HepG2 (cell line): ENCODE data around the gene ZNF747. TPM values are rescaled to one million over a fixed set of nuclear protein-coding genes. Genes with fewer than 3 reads are reported as not detected.
A peak's percentile ranks its signal among the peaks of the same experiment; 100 is the strongest.

Source experiments
- AHR ChIP-seq: IDR thresholded peaks from 2 replicates; pipeline ENCODE4 v1.6.1; 2018; ENCODE audit warnings: missing genetic modification reagents, missing compliant biosample characterization
- CCAR2 ChIP-seq: fragments of 200-400 bp; formaldehyde crosslinking; optimal IDR thresholded peaks from 2 replicates; pipeline ENCODE3; 2018; ENCODE audit warnings: low read depth, mild to moderate bottlenecking, low read length, moderate library complexity
- CEBPG ChIP-seq: IDR thresholded peaks from 2 replicates; pipeline ENCODE4 v1.6.1; 2016
- IKZF1 ChIP-seq: fragments of 450-650 bp; IDR thresholded peaks from 2 replicates; pipeline ENCODE4 v1.7.1; 2016
- KLF6 ChIP-seq: IDR thresholded peaks from 2 replicates; pipeline ENCODE4 v1.8.0; 2016; ENCODE audit warnings: missing biosample characterization, missing genetic modification reagents
- MEF2D ChIP-seq: sonication (generic); formaldehyde crosslinking; IDR thresholded peaks from 2 replicates; pipeline ENCODE4 v1.5.1; 2020; ENCODE audit warnings: mild to moderate bottlenecking, missing genetic modification reagents
- MXD1 ChIP-seq: sonication (generic); formaldehyde crosslinking; IDR thresholded peaks from 2 replicates; pipeline ENCODE4 v1.4.0; 2020; ENCODE audit warnings: mild to moderate bottlenecking, missing genetic modification reagents
- NAIF1 ChIP-seq: sonication (generic); formaldehyde crosslinking; IDR thresholded peaks from 2 replicates; pipeline ENCODE4 v1.5.0; 2020; ENCODE audit warnings: mild to moderate bottlenecking, missing genetic modification reagents, borderline replicate concordance
- NFYB ChIP-seq: sonication (generic); formaldehyde crosslinking; IDR thresholded peaks from 2 replicates; pipeline ENCODE4 v1.4.0; 2020; ENCODE audit warnings: missing genetic modification reagents
- POLR2AphosphoS5 ChIP-seq: IDR thresholded peaks from 2 replicates; pipeline ENCODE4 v1.6.1; 2012; ENCODE audit warnings: low read depth, low read length
- SAFB2 ChIP-seq: sonication (generic); formaldehyde crosslinking; IDR thresholded peaks from 2 replicates; pipeline ENCODE4 v1.5.1; 2020; ENCODE audit warnings: missing genetic modification reagents, low read depth, mild to moderate bottlenecking, borderline replicate concordance
- SMARCC2 ChIP-seq: fragments of 450-650 bp; IDR thresholded peaks from 2 replicates; pipeline ENCODE4 v1.6.1; 2017; ENCODE audit warnings: antibody characterized with exemption, mild to moderate bottlenecking
- SSRP1 ChIP-seq: IDR thresholded peaks from 2 replicates; pipeline ENCODE4 v1.6.1; 2016; ENCODE audit warnings: control low read depth
- TARDBP ChIP-seq: sonication (generic); formaldehyde crosslinking; IDR thresholded peaks from 2 replicates; pipeline ENCODE4 v1.8.0; 2022; ENCODE audit warnings: mild to moderate bottlenecking, missing genetic modification reagents
- ZNF335 ChIP-seq: sonication (generic); formaldehyde crosslinking; IDR thresholded peaks from 2 replicates; pipeline ENCODE4 v1.4.0; 2020; ENCODE audit warnings: missing genetic modification reagents
- ZNF512B ChIP-seq: sonication (generic); formaldehyde crosslinking; IDR thresholded peaks from 2 replicates; pipeline ENCODE4 v1.5.1; 2020; ENCODE audit warnings: missing genetic modification reagents, mild to moderate bottlenecking, borderline replicate concordance
- ZNF564 ChIP-seq: sonication (generic); formaldehyde crosslinking; IDR thresholded peaks from 2 replicates; pipeline ENCODE4 v1.8.1; 2023; ENCODE audit warnings: mild to moderate bottlenecking, missing genetic modification reagents
- ZNF691 ChIP-seq: sonication (generic); formaldehyde crosslinking; IDR thresholded peaks from 2 replicates; pipeline ENCODE4 v1.4.0; 2020; ENCODE audit warnings: missing genetic modification reagents, low read depth, mild to moderate bottlenecking, borderline replicate concordance
- ZNF772 ChIP-seq: sonication (generic); formaldehyde crosslinking; IDR thresholded peaks from 2 replicates; pipeline ENCODE4 v1.5.0; 2020; ENCODE audit warnings: mild to moderate bottlenecking, missing genetic modification reagents
- polyA plus RNA-seq, 8 experiments: library from polyadenylated mRNA; depleted of rRNA in 3 of 8; stranded (reverse) in 7 of 8; unstranded in 1 of 8; fragments of >200 nt; fragmentation: Illumina TruSeq in 4 of 8; extraction: Trizol in 4 of 8; gene quantifications; 2 replicates each; pipeline versions ENCODE4 v1.2.1 to v1.2.3, GENCODE V29; 2011 to 2016; ENCODE audit warnings: low read depth in 4 of 8, missing spikeins in 1 of 8, mixed read lengths in 1 of 8; ENCODE audit not compliant: insufficient read depth in 1 of 8
- total RNA-seq, 5 experiments: library from RNA; depleted of rRNA; stranded (reverse); fragments of >200 nt; fragmentation: Illumina TruSeq; extraction: Trizol; gene quantifications; 2 replicates each; pipeline ENCODE4 v1.2.3, GENCODE V29; 2016; ENCODE audit warnings: low read depth in 1 of 5
- TF ChIP-seq, protein P1 (sequence below): sonication (generic); formaldehyde crosslinking; IDR thresholded peaks from 2 replicates; pipeline ENCODE4 v1.4.0; 2020; ENCODE audit warnings: mild to moderate bottlenecking, missing genetic modification reagents
- TF ChIP-seq, protein P2 (sequence below): sonication (generic); formaldehyde crosslinking; IDR thresholded peaks from 2 replicates; pipeline ENCODE4 v1.5.0; 2020; ENCODE audit warnings: missing genetic modification reagents
- TF ChIP-seq, protein P3 (sequence below): sonication (generic); IDR thresholded peaks from 2 replicates; pipeline ENCODE4 v1.6.1; 2016; ENCODE audit warnings: low read depth, borderline replicate concordance
- TF ChIP-seq, protein P4 (sequence below): sonication (generic); formaldehyde crosslinking; IDR thresholded peaks from 2 replicates; pipeline ENCODE4 v1.4.0; 2020; ENCODE audit warnings: missing genetic modification reagents, borderline replicate concordance

ZNF747 gene
- total and polyA plus RNA-seq, 2 of the 13 experiments (the other 11 are each of a cell fraction or from before 2014, with no cell fraction given) = 7.2 to 10.2 TPM

DNA sequence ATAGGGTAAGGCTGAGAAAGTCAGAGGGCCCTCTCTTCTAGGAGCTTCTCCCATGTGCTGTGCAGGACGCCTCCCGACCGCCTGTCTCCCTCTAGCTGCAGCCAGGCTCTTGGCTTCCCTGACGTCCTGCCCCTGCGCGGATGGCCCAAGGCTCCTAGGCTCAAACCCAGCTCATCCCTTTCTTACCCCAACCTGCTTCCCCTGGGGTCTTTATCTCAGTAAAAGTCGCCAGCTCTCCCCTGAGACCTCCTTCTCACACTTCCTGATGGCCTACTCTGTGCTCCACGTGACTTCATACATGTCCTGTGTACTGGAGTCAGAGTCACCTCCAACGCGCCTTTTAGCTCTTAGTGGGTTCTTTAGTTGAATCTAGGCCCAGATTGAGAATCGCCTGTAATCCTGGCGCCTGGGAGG lies 1.1 kb upstream of the ZNF747 start (continued):
- TF ChIP-seq ZNF691 = peak; percentile 70; the same call in 1 of the 2 replicates
- TF ChIP-seq, protein P1, sequence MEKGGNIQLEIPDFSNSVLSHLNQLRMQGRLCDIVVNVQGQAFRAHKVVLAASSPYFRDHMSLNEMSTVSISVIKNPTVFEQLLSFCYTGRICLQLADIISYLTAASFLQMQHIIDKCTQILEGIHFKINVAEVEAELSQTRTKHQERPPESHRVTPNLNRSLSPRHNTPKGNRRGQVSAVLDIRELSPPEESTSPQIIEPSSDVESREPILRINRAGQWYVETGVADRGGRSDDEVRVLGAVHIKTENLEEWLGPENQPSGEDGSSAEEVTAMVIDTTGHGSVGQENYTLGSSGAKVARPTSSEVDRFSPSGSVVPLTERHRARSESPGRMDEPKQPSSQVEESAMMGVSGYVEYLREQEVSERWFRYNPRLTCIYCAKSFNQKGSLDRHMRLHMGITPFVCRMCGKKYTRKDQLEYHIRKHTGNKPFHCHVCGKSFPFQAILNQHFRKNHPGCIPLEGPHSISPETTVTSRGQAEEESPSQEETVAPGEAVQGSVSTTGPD (CRISPR knock-in tag) = 0 out of 2 replicates have a peak, but pooled peaks have one; percentile 34
- TF ChIP-seq ZNF512B (CRISPR knock-in tag) = no peak
- TF ChIP-seq TARDBP (CRISPR knock-in tag) = no peak
- no peak for TF ChIP-seq CEBPG (CRISPR knock-in tag)
- peak; percentile 49; the same call in 1 of the 2 replicates for TF ChIP-seq AHR
- no peak for TF ChIP-seq SMARCC2
- no peak for TF ChIP-seq IKZF1
- peak; percentile 40; the same call in 1 of the 2 replicates for TF ChIP-seq NAIF1 (CRISPR knock-in tag)
- TF ChIP-seq ZNF564 = 0 out of 2 replicates have a peak, but pooled peaks have one; percentile 48
- no peak for TF ChIP-seq NFYB (CRISPR knock-in tag)
- TF ChIP-seq MXD1 (CRISPR knock-in tag) = peak; percentile 68; the same call in 1 of the 2 replicates
- peak; percentile 87; the same call in 1 of the 2 replicates for TF ChIP-seq SAFB2 (CRISPR knock-in tag)
- TF ChIP-seq, protein P2, sequence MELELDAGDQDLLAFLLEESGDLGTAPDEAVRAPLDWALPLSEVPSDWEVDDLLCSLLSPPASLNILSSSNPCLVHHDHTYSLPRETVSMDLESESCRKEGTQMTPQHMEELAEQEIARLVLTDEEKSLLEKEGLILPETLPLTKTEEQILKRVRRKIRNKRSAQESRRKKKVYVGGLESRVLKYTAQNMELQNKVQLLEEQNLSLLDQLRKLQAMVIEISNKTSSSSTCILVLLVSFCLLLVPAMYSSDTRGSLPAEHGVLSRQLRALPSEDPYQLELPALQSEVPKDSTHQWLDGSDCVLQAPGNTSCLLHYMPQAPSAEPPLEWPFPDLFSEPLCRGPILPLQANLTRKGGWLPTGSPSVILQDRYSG = no peak
- TF ChIP-seq, protein P3, sequence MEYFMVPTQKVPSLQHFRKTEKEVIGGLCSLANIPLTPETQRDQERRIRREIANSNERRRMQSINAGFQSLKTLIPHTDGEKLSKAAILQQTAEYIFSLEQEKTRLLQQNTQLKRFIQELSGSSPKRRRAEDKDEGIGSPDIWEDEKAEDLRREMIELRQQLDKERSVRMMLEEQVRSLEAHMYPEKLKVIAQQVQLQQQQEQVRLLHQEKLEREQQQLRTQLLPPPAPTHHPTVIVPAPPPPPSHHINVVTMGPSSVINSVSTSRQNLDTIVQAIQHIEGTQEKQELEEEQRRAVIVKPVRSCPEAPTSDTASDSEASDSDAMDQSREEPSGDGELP = 0 out of 2 replicates have a peak, but pooled peaks have one; percentile 8
- no peak; the same call in 1 of the 2 replicates for TF ChIP-seq SSRP1 (CRISPR knock-in tag)
- no peak for TF ChIP-seq ZNF772 (CRISPR knock-in tag)
- TF ChIP-seq ZNF335 = no peak
- TF ChIP-seq, protein P4, sequence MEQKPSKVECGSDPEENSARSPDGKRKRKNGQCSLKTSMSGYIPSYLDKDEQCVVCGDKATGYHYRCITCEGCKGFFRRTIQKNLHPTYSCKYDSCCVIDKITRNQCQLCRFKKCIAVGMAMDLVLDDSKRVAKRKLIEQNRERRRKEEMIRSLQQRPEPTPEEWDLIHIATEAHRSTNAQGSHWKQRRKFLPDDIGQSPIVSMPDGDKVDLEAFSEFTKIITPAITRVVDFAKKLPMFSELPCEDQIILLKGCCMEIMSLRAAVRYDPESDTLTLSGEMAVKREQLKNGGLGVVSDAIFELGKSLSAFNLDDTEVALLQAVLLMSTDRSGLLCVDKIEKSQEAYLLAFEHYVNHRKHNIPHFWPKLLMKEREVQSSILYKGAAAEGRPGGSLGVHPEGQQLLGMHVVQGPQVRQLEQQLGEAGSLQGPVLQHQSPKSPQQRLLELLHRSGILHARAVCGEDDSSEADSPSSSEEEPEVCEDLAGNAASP (CRISPR knock-in tag) = no peak; the same call in 1 of the 2 replicates
- peak; percentile 45; the same call in 1 of the 2 replicates for TF ChIP-seq POLR2AphosphoS5
- no peak for TF ChIP-seq KLF6 (CRISPR knock-in tag)
- no peak for TF ChIP-seq CCAR2
- peak; percentile 88 for TF ChIP-seq MEF2D (CRISPR knock-in tag)
